HG03025 (cell line): ENCODE data around the gene EMILIN2.
"Not testable (repeated sequence)": the region's sequence is repeated elsewhere in the genome, so short reads cannot be mapped to it uniquely, and the experiment has no call there.

ENCODE experiments used
- ATAC-seq: cut with Tn5 transposase; IDR thresholded peaks from one replicate; pipeline ENCODE4 v1.9.1; 2021; ENCODE audit warnings: mild to moderate bottlenecking, moderate library complexity; ENCODE audit not compliant: unreplicated experiment, low FRiP score

The EMILIN2 gene

GRCh38 chr18:2843146-2843545 lies 3.7 kb upstream of the EMILIN2 start:
- ATAC-seq: no peak

GRCh38 chr18:2845172-2845571 lies 1.6 kb upstream of the EMILIN2 start:
- no peak for ATAC-seq

- no peak for ATAC-seq
Measured at GRCh38 chr18:2847317-2848246, 776 bp downstream of the EMILIN2 start.

DNA sequence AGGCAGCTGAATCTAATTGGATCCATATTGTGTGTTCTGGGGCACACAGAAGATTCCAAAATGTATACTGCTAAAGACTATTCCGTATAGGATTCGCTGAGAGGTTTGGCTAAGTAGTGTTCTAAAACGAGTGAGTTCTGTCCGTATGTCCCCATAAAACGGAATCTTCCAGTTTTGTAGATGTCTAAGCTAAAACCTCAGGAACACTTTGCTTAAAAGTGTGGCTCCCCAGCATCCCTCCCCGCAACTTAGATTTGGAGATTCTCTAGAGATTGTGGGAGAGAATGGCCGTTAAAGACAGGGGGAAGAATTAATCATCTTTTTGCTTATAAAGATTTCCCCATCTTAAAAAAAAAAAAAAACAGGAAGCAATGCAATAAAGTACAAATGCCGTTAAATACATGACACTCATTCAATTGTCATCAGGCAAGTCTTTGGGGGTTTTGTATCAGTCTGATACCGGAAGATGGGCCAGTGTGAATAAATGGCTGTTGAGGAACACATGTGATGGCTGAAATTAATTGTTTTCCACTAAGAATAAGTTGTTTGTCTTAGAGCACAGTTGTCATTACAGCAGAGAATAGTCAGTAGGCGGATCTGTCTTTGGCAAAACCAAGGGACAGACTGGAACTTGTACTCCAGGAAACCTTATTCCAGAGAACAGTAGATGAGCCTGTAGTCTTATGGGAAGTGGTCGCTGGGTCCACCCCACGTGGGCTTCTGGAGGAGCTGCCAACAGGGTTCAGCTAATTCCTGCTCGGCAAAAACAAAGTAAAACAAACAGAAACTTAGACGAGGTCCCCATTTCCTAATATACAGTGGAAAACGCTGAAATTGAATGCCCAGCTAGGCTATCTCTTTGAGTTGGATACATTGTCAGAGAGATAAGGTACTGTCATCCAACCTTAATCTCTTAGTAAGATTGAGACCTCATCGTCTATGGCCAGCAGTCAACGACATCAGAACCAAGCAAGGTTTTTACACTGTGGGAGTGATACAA lies 1.7 kb downstream of the EMILIN2 start:
- ATAC-seq: no peak

GRCh38 chr18:2850816-2851215 lies 4.0 kb downstream of the EMILIN2 start:
- ATAC-seq: no peak

GRCh38 chr18:2851771-2852170 lies 5.0 kb downstream of the EMILIN2 start:
- no peak for ATAC-seq

- not testable (repeated sequence) for ATAC-seq
Measured at GRCh38 chr18:2852460-2852859, 5.7 kb downstream of the EMILIN2 start.

- no peak for ATAC-seq
Measured at GRCh38 chr18:2853173-2853925, 6.5 kb downstream of the EMILIN2 start.

GRCh38 chr18:2853926-2854664 lies 7.3 kb downstream of the EMILIN2 start:
- ATAC-seq: no peak

- no peak for ATAC-seq
Measured at GRCh38 chr18:2854875-2855274, 8.1 kb downstream of the EMILIN2 start.

- ATAC-seq: no peak
Measured at GRCh38 chr18:2855560-2856350, 8.9 kb downstream of the EMILIN2 start.

DNA sequence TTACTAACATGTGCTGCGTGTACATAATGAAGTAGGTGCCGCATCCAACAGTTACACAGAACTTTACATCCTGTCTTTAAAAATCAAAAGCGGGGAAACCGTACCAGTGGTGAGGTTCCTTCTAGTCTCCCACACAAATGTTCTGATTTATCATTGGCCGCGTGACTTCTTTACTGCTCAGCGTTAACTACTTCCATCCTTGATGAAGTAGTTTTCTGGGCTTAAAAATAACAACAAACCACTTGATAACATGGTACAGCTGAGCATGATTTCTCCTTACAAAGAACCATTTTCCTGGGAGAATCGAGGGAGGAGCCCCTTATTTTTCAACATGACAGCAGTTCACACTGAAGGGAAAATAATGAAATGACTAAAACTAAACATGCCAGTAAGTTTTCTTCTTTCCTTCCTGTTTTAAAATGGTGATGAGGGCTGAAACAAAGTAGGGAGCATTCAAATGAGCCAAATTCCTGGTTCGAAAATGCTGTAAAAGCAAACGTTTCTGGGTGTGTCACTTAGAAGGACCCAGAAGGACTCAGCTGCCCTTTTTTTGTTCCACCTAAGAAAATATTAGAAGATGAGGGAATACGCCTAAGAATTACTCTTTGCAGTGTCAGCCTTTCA lies 9.9 kb downstream of the EMILIN2 start:
- no peak for ATAC-seq

DNA sequence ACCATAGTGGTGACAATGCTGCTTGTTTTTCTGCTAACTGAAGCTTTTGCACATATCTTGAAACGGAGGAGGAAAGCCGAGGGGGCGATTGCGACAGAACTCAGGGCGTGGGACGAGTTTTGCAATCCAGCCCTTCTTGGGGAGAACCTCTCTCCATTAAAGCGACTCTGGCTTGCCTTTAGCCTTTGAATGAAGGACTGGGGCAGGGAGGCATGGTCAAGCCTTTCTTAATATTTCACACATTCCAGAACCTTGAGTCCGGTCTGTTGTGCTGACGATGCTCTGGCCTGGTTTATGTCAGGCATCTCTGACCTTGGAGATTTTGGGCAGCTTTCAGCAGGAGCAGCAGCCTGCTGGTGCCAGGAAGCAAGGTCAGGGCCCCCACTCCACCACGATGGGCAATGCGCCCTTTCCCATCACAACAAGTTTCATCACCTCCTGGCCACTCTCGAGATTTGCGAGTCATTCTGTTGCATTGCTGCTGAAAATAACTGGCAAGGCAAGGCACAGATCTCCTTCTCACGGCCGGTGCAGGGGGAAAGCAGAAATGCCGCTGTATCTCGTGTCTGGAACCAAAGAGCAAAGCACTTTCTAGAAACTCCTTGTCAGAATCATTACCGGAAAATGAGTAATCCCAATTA lies 10.8 kb downstream of the EMILIN2 start:
- ATAC-seq: no peak

DNA sequence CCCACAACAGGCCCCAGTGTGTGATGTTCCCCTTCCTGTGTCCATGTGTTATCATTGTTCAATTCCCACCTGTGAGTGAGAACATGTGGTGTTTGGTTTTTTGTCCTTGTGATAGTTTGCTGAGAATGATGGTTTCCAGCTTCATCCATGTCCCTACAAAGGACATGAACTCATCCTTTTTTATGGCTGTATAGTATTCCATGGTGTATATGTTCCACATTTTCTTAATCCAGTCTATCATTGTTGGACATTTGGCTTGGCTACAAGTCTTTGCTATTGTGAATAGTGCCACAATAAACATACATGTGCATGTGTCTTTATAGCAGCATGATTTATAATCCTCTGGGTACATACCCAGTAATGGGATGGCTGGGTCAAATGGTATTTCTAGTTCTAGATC lies 13.6 kb downstream of the EMILIN2 start:
- ATAC-seq: not testable (repeated sequence)

- not testable (repeated sequence) for ATAC-seq
Measured at GRCh38 chr18:2863997-2864396, 17.2 kb downstream of the EMILIN2 start.

GRCh38 chr18:2866465-2866864 lies 19.7 kb downstream of the EMILIN2 start:
- ATAC-seq: not testable (repeated sequence)

DNA sequence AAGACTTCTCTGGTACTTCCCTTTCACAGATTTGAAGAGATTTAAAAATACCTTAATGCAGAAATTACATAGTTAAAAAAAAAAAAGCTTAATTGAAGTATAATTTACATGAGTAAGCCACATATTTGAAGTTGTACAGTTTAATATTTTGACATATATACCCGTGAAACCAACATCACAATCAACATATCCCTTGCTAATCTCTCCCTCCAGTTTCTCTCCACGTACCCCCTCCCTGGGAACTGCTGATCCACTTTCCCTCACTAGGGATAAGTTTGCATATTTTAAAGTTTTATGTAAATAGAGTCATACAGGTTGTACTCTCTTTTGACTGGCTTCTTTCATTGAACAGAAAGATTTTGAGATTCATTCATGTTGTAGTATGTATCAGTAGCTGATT lies 22.4 kb downstream of the EMILIN2 start:
- ATAC-seq: no peak

DNA sequence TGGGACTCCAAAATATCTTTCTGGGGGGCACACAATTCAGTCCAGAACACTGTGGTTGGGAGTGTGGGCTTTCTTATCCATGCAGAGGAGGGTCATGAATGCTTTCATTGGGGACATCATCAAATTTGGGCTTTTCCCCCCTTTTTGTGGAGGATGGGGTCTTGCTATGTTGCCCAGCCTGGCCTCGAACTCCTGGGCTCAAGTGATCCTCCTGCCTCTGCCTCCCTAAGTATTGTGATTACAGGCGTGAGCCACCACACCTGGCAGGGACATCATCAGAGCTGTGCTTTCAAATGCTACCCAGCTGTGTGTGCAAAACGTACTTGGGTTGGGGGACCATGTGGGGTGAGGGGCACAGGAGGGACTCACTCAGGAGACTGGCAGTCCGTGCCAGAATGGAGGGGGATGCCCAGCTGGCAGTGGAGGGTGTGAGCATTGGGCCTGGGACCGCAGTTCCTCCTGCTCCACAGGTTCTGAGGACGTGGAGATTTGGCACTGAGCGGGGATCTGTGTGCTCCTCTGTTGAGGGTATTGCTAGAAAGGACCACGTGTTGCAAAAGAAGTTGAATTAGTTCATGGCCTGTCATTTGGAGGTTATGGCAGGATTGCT lies 24.4 kb downstream of the EMILIN2 start:
- ATAC-seq: no peak
